Mesangial cell (primary cell): ENCODE measurements around the gene TMIGD2. TPM values are rescaled to one million over a fixed set of nuclear protein-coding genes. Genes with fewer than 3 reads are reported as not detected.

Source experiments
- total RNA-seq: library from RNA; depleted of rRNA; stranded (reverse); fragments of >200 nt; gene quantifications from 2 replicates; pipeline ENCODE4 v1.2.3, GENCODE V29; 2015

Gene TMIGD2
- not detected in 2 replicates for total RNA-seq

GRCh38 chr19:4302243-4302640 is at the start of gene TMIGD2:
TMIGD2 (minus strand) TSS chr19:4302389; CDS start chr19:4302385, 4 bp downstream.

DNA sequence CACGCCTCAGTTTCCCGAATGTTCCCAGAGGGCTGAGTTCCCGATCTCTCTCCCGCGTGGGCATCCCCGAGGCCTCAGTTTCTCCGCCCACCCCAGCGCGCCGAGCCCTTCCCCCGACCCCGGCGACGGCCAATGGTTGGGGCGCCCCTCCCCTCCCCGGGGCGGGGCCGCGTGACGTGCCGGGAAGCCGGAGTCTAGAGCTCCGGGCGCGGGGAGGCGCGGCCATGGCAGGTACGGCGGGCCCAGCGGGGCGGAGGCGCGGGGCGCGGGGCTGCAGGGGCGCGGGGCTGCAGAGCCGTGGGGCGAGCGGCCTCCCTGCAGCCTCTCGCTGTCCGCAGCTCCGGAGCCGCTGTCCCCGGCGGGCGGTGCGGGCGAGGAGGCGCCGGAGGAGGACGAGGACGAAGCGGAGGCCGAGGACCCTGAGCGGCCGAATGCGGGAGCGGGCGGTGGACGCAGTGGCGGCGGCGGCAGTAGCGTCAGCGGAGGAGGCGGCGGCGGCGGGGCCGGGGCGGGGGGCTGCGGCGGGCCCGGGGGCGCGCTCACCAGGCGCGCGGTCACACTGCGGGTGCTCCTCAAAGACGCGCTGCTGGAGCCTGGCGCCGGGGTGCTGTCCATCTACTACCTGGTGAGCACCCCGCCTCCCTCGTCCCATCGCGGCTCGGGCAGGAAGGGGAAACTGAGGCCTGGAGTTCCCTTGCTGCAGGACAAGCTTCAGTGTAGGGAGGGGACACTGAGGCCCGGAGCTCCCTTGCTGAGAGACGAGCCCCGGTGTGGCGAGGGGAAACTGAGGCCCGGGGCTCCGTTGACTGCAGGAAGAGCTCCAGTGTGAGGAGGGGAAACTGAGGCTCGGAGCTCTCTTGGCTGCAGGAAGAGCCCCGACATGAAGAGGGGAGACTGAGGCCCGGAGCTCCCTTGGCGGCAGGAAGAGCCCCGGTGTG is 41.5 kb upstream of the TMIGD2 start, which contains the start of gene MPND:
Gene MPND (plus strand): TSS at position 193 of the 938 bp plus-strand sequence. CDS start 32 bp downstream, at position 225.

DNA sequence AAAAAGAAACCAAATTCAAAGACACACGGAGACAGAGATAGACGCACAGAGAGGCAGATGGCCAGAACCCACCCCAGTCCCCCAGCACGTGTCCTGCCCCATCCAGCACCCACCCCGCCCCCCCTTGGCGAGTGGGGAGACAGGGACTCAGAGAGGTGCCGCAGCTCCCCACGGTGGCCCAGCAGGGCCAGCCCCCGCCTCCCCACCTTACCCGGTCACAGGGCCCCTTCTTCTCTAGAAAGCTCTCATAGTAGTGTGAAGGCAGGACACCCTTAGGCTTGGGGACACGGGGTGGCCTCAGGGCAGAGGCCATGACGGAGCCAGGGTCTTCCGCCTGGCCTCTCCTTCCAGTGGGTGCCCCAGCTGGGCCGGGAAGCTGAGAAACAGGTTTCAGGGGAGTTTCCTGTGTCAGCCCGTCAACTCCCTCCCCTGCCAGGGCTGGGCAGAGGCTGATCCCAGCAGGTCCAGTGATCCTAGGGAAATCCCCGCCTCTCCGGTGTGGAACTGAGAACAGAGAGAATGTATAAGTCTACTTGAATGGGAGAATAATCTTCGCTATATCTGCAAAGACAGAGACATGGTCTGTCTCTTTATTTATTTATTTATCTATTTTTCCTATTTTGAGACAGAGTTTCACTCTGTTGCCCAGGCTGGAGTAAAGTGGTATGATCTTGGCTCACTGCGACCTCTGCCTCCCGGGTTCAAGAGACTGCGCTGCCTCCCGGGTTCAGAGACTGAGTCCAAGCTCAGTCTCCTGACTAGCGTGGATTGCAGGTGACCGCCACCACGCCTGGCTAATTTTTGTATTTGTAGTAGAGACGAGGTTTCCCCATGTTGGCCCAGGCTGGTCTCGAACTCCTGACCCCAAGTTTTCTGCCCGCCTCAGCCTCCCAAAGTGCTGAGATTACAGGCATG is 36.5 kb upstream of the TMIGD2 start, which contains the start of gene STAP2:
Gene STAP2 (minus strand): TSS at position 387 of the 915 bp plus-strand sequence. CDS start 74 bp downstream, at position 313.

DNA sequence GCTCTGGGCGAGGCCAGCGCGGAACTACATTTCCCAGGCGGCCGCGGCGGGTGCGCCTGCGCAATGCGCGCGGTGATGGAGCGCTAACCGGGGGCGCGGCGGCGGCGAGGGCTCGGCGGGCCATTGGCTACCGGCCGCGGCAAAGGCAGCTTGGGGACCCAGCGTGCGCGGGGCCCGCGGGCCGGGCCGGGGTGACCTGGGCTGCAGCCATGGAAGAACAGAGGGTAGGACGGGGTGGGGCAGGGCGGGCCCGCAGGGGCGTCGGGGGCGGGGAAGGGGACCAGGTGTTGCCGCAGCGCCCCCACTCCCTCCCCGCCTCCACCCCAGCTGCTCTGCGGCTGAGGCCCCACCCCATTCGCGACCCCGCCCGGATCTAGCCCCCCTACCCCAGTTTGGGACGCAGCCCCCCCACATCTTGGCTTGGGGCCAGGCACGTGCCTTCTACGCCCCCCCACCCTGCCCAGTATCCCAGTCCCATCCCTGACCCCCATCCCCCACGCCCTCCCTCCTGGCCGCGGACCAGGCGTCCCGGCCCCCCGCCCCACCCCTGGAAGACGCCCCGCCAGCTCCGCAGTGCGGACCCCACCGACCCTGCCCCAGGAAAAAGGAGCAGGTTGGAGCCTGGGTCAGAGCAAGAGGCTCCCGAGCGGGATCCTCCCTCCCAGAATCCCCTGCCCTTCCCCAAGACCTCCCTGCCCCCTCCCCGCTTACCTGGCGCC is 2.5 kb upstream of the TMIGD2 start, which contains the start of gene FSD1:
Gene FSD1 (plus strand): TSS at position 61 of the 719 bp plus-strand sequence. CDS start 149 bp downstream, at position 210.

DNA sequence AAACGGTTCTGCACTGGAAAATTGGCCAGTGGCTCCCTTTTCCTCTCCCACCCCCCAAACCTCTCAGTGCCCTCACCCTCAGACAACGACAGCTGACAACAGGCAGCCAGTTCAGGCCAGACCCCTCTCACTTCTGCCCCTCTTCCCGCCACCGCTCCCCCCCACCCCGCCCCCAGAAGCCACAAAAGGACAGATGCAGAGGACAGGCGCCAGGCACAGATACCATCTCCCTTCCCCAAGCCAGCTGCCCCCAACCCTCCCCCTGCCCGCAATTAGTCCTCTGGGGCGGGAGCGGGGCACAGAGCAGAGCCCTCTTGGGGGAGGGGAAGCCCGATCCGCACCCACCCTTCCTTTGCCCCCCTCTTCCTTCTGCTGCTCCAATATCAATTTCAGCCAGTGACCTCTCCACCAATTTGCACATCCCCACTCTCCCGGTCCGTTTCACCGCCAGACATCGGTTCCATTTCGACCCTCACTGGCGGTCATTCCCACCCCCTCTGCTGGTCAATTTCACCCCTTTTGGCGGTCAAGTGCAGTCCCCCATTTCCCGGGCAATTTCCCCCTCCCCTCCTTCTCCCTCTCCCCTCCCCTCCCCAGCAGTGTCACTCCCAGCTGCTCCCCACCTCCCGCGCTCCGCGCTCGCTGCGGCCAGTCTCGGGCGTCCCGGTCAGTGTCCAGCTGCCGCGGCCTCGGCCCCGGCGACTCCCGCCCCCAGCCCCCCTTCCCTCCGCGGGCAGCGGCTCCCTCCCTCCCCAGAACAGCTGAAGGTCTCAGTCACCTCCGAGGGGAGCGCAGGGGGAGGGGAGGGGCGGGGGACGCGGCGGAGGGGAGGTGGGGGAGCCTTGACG is 23.5 kb downstream of the TMIGD2 start, which contains the start of gene SHD:
Gene SHD (plus strand): TSS at position 848 of the 848 bp plus-strand sequence. CDS start 798 bp downstream, outside the sequence.

DNA sequence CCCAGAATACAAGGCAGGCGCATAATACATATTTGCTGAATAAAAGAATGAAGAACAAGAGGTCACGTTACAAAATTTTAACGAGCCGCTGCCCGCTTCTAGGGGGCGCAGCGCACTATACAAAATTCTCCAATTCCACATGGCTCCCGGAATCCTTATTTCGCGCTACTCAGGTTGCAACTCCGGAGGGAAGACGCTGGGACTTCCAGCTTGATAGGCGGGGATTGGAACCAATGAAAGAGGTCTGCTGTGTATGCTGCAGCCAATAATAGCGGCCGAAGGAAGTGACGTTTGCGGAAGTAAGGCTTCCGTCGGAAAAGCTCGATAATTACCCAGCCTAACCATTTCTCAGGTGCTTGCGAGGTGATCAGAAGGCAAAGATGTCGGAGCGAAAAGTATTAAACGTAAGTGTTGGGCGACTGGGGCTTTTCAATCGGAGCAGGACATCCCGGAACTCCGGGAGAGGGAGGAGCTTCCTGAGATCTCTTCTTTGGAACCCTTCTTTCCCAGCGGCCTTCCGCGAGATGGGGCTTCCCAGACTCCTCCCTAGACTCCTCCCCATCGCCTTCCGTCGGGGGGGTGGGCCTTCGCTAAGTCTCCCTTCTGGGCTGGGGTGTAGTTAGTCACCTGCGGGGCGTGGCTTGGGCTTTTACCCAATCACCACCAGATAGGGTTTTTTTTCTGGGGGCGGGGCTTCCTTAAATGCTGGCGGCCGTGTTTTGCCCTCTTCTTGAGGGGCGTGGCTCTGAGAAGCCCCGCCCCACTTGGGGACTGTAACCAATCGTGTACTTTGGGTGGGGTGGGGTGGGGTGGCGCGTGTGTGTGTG is 55.2 kb downstream of the TMIGD2 start, which contains the start of gene YJU2:
Gene YJU2 (plus strand): TSS at position 314 of the 827 bp plus-strand sequence. CDS start 67 bp downstream, at position 381.

Other genes with a start within 250 kb of the TMIGD2 start
- gene ZBTB7A, start 235.5 kb downstream of the TMIGD2 start, total RNA-seq, result 23.8 and 36.9 TPM in 2 replicates
- 157 and 238 TPM in 2 replicates for gene MAP2K2, start 178.3 kb downstream of the TMIGD2 start, total RNA-seq
- not detected in 2 replicates for gene CREB3L3, start 148.8 kb downstream of the TMIGD2 start, total RNA-seq
- gene SIRT6, start 119.8 kb downstream of the TMIGD2 start, total RNA-seq, result 26.1 and 40.8 TPM in 2 replicates
- under 0.01 and 0.51 TPM in 2 replicates for gene ANKRD24, start 119.7 kb downstream of the TMIGD2 start, total RNA-seq
- 2.3 and 4.4 TPM in 2 replicates for gene EBI3, start 72.9 kb downstream of the TMIGD2 start, total RNA-seq
- 24.2 and 32.1 TPM in 2 replicates for gene YJU2, start 55.3 kb downstream of the TMIGD2 start, total RNA-seq
- not detected in 2 replicates for gene SHD, start 23.1 kb downstream of the TMIGD2 start, total RNA-seq
- gene FSD1, start 2.2 kb upstream of the TMIGD2 start, total RNA-seq, result 13.8 and 29.7 TPM in 2 replicates
- gene STAP2, start 36.4 kb upstream of the TMIGD2 start, total RNA-seq, result 42.7 and 52.2 TPM in 2 replicates
- gene MPND, start 41.2 kb upstream of the TMIGD2 start, total RNA-seq, result 6.2 and 11.0 TPM in 2 replicates
- 99.9 and 101 TPM in 2 replicates for gene SH3GL1, start 98.2 kb upstream of the TMIGD2 start, total RNA-seq
- 12.0 and 31.4 TPM in 2 replicates for gene CHAF1A, start 100.3 kb upstream of the TMIGD2 start, total RNA-seq
- 114 and 193 TPM in 2 replicates for gene UBXN6, start 155.4 kb upstream of the TMIGD2 start, total RNA-seq
- gene HDGFL2, start 169.9 kb upstream of the TMIGD2 start, total RNA-seq, result 66.5 and 69.6 TPM in 2 replicates
- 0.13 TPM in 1 of 2 replicates, not detected in the other for gene PLIN4, start 216.1 kb upstream of the TMIGD2 start, total RNA-seq
- not detected in 2 replicates for gene PLIN5, start 232.8 kb upstream of the TMIGD2 start, total RNA-seq
- gene LRG1, start 237.6 kb upstream of the TMIGD2 start, total RNA-seq, result under 0.01 TPM in 1 of 2 replicates, not detected in the other